HG03060 (cell line): ENCODE results near the gene RRBP1.

Experiments
- ATAC-seq: cut with Tn5 transposase; IDR thresholded peaks from one replicate; pipeline ENCODE4 v1.9.1; 2021; ENCODE audit warnings: low read depth, moderate number of reproducible peaks; ENCODE audit not compliant: unreplicated experiment

Gene RRBP1

GRCh38 chr20:17636523-17637412, 45.3 kb downstream of the RRBP1 start:
- no peak for ATAC-seq

DNA sequence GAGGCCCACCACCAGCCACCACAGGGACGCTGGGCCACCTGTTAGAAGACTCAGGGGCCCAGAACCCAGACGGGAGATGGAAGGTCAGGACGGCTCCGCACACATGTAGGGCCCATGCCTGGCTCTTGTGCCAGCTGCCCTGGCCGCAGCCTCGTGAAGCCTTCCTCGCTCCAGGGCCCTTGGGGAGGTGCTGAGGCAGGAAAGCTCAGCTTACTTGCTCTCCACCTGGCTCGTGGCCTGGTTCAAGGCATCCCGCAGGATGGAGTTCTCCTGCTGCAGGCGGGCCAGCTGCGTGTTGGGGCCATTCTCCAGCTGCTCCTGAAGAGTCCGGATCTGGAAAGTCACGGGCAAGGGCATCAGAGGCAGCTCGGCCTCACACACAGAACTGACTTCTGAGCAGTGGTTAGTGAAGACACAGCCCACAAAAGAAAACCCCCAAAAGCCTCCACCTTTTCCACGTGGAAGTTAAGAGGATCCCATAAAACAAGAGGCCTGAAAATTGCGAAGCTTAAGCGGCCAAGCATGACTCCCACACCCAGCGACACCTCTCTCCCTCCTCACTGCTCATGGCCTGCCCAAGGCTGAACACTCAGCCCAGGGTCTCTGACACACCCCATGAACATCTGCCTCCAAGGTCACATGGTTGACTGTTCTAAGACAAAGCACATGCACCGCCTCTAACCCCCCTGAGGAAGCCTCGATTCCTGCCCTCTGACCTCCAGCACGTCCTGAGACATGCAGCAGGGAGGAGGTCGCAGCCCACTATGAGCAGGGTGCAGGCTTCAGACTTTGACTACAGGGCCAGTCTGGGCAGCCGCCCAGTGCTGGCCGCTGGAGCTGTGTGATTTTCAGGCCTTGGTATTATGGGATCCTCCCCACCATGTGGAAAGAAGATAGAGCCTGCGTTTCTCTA, 46.5 kb downstream of the RRBP1 start:
- no peak for ATAC-seq

GRCh38 chr20:17634661-17635331, 47.2 kb downstream of the RRBP1 start:
- no peak for ATAC-seq

DNA sequence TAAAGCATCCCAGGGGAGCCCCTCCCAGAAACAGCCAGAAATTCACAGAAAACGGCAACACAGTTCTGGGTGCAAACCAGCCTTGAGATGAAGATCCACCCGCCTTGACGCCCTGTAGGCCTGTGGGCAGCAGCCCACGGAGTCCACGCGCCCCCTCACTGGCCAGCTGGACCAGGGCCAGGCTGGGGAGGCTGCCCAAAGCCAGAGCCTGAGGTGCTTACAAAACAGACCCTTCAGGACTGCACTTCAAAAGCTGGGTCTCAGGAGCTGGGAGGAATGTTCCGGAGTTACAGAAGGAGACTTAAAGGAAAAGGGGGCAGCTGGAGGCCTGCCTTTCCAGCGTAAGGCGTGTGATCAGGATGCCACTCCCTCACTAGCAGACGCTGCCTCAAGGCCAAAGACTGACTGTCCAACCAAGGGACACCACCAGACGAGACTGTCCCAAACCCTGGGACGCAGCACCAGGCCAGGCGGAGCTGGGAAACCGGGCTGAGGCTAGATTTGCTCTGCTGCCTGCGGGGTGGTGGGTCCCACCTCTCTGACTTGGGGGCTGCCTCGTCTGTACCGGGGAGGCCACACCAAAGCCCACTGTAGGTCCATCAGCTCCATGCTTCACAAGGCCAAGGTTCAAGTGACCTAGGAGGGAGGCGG, 48.1 kb downstream of the RRBP1 start:
- no peak for ATAC-seq

DNA sequence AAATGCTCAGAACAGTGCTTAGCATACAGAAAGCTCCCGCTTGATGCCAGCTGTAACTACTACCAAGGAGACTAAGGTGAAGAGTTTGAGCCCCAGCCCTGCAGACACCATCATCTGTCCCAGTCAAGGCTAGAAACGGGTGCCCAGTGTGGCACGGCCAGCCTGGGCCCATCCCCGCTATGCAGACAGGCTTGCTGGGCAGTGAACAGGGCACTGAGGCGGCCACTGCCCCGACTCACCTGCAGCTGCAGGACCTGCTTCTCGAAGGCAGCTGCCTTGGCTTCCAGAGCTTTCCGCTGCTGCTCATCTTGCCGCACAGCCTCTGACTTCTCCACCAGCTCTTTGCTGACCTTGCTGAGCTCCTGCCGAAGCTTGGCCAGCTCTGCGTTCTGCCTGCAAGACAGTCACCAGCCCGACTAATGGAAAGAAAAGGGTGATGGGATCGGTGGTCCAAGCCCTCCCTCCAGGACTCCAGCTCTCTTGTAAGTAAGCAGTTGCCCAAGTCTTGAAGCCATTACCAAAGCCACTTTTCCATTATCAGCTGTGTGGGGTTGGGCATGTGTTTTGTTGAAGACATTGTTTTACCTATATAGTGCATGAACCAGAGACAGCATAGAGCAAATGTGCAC, 48.7 kb downstream of the RRBP1 start:
- ATAC-seq, result no peak

DNA sequence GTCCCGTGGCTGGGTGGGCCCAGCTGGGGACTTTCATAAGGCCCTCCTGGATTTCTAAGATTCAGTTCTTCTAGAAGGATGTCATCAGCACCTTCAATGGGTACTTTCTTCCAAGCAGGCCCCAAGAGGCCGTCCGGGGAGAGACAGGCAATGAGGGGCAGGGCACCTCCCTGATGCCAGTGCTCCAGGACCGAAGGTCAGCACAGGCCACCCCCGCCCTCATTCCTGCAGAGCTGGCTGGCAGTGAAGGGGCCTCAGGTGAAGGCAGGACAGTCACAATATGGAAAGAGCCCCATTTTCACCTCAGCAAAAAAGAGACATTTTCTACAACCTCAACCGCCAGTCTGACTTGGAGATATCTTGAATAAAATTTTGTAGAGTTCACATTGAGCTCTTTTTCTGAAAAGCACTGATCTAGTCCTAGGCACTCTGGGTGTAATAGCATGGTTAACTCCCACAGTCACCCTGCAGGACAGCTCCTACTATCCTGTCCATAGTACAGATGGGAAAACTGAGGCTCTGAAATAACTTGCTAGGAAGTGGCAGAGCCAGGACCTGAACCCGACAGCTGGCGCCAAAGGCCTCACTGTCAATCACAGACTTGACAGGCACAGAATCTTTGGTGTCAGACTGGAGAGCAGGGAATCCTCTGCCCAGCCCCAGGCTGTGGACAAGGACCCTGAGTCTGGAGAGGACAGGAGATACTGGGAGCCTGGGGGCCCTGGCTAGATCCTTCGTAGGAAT, 50.3 kb downstream of the RRBP1 start:
- no peak for ATAC-seq

DNA sequence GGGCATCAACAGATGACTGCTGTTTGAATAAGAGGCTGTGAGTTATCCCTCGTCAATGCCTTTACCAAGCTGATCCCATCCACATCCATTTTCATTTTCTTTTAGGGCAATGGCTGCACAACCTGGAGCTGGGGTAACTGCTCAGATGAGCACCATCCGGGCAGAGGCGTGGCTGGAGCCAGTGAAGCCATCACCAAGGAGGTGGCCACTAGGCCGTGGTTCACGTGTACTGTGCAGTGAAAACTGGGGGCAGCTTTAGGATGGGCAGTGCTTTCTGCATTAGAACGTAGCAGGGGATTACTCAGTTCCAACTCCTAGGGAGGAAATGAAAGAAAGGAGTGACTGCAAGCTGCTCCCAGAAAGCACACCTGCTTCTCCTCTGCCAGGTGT, 51.2 kb downstream of the RRBP1 start:
- ATAC-seq, result no peak

GRCh38 chr20:17630151-17630805, 51.8 kb downstream of the RRBP1 start:
- ATAC-seq, result no peak

- ATAC-seq, result no peak
These were observed 52.4 kb downstream of the RRBP1 start for GRCh38 chr20:17629678-17630089.

- ATAC-seq, result no peak
These were observed 53.0 kb downstream of the RRBP1 start for GRCh38 chr20:17629025-17629424.

DNA sequence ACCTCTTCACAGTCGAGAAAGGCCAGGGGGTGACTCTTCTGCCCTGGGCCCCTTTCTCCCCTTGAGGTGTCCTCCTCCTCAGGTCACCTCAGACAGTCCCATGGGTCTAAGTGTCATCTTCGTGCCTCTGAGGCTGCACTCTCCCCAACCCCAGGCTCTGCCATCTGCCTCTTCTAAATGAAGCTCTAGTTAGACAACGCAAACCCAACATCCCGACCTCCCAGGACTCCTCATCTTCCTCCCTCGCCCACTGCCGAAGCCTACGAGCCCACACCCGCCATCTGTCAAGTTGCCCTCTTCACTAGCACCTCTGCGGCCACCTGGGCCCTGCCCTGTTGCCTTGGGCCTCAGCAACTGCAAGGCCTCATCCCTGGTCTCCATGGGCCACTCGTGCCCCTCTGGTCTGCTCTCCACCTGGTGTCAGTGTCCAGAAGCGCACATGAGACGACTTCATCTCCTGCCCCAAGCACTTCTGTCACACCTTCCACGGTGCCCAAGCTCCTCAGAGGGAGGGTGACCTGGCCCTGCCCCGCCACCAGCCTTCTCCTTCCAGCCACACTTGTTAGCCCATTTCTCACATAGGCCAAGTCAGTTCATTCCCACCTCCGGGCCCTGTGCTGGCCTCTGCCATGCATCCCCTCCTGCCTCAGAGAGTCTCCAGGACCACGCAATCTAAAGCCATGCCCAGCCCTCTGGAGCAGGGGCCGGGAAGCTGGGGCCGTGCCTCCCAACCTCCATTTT, 53.8 kb downstream of the RRBP1 start:
- no peak for ATAC-seq

DNA sequence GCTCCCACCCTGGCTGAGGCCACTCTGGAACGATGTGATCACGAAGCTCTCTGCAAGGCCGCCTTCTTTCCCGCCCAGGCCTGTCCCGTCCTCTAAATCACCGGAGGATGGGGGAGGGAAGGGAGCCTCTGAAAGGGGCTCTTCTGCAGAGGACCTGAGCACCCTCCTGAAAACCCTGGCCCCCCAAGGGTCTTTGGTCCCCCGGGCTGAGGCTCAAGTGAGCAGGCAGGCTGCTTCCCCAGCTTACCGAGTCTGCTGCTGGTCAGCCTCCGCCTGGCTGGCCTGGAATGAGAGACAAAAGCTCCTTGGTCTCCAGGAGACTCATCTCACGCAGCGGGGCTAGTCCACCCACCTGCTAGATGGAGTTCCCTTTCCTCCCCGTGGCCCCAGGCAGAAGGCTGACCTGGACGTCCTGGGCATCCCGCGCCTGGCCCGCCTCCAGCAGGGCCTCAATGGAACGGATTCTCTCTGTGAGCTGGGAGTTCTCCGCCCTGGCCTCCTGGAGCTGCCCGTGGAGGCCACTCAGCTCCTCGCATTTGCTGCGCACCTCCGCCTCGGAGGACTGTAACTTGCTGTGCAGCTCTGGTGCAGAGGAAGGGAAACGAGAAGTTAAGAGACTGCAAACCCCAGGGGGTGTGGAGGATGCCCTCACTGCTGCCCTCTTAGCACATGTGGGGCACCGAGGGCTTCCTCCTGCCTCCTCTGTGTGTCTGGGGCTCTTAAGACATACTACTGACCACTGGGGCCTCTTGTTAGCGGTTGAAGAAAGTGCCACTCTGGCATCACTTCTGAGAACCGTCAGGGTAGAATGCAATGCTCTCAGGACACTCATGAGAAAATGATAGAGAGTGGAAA, 54.7 kb downstream of the RRBP1 start:
- no peak for ATAC-seq

GRCh38 chr20:17626217-17627007, 55.6 kb downstream of the RRBP1 start:
- no peak for ATAC-seq

DNA sequence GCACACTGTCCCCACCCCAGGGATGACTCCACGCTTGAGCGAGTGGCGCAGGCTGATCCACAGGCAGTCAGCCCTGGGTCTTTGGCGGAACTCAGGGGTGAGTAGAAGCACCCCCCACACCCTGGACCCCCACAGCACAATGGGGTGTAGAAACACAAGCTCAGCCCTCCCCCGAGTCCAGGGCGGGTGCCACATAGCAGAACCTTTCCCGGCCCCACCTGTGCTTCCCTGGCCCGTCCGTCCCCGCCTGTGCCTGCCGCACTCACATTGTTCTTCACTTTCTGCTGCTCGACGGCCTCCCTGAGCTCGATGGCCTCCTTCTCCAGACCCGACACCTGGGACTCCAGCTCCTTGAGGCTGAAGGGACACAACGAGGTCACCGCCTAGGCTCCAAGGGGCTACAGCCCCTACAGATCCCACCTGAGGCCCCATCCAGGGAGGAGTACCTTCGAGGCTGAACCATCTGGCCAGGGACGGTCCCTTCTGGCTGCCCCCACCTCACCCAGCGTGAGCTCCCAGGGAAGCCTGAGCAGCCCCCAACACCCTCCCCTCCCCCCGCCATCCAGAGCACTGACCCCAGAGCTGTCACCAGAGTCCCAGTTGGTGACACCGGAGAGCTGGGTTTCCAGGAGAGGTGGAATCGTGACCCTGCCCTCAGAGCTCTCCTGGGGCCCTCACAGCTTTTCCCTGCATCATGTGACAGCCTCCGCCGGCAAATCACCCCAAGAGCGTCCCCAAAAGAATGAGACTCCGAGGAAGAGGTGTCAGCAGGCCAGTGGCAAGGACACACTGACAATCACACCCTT, 56.6 kb downstream of the RRBP1 start:
- no peak for ATAC-seq

GRCh38 chr20:17624551-17625245, 57.3 kb downstream of the RRBP1 start:
- ATAC-seq, result no peak
